Peyer's patch (tissue), 4 donors: ENCODE data around the gene IFT57.

Experiments
- CTCF ChIP-seq, 6 experiments: fragments of 450-650 bp in 4 of 6; fragments of 200-600 bp in 2 of 6; sonication (generic) in 1 of 6; IDR thresholded peaks; one replicate each; pipeline ENCODE4 v1.5.1; 2017 to 2019; ENCODE audit warnings: antibody characterized with exemption in 6 of 6, mild to moderate bottlenecking in 3 of 6, moderate library complexity in 1 of 6
- POLR2A ChIP-seq, 2 donors: fragments of 450-650 bp; IDR thresholded peaks; one replicate each; pipeline ENCODE4 v1.5.1; 2017; ENCODE audit warnings: antibody characterized with exemption in 2 of 2, mild to moderate bottlenecking in 2 of 2, moderate library complexity in 2 of 2

- TF ChIP-seq CTCF (IDR thresholded peaks at IDR 0.05) (no peak), POLR2A (IDR thresholded peaks at IDR 0.05) (no peak)
Measured at GRCh38 chr3:108122276-108122675, 99.9 kb downstream of the IFT57 start.
